Measurements from ENCODE around the gene NCAPD3.
A peak's percentile ranks its signal among the peaks of the same experiment; 100 is the strongest.
"Not testable (repeated sequence)": the region's sequence is repeated elsewhere in the genome, so short reads cannot be mapped to it uniquely, and the experiment has no call there.

The NCAPD3 gene

DNA sequence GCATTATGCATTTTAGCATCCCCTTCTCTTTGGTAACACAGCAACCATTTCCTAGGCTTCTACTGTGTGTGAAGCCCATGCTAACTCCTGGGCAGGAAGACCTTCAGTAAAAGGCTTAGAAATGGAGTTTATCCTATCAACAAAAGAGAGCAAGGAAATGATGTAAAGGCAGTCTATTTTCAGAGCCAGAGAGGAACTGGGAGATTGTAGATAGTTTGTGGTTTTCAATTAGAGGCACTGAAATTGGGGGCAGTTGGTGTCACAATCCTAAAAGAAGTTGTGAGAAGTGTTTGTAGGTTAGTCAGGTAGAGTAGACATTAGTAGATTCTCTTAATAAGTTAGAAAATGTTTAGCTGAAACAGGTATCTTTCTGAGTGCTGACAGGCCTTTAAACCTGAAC is 36.7 kb upstream of the NCAPD3 start:
- DNase-seq (ENCODE audit: low read depth): no peak
- H3K4me3 ChIP-seq (ENCODE audit: low read depth, low read length): no peak overlapping the region
- no peak for TF ChIP-seq CTCF (IDR thresholded peaks at IDR 0.05; ENCODE audit: control insufficient read depth, extremely low read depth, insufficient read depth)

- no peak for TF ChIP-seq CTCF (IDR thresholded peaks at IDR 0.05; ENCODE audit: control insufficient read depth, extremely low read depth, insufficient read depth)
- peak; percentile 77 for DNase-seq (ENCODE audit: low read depth)
- H3K4me3 ChIP-seq (ENCODE audit: low read depth, low read length): no peak overlapping the region
These were observed 34.8 kb upstream of the NCAPD3 start for GRCh38 chr11:134258577-134258976.

GRCh38 chr11:134257101-134257500 is 33.3 kb upstream of the NCAPD3 start:
- H3K4me3 ChIP-seq (ENCODE audit: low read depth, low read length): no peak overlapping the region
- no peak for DNase-seq (ENCODE audit: low read depth)
- TF ChIP-seq CTCF (IDR thresholded peaks at IDR 0.05; ENCODE audit: control insufficient read depth, extremely low read depth, insufficient read depth): no peak

DNA sequence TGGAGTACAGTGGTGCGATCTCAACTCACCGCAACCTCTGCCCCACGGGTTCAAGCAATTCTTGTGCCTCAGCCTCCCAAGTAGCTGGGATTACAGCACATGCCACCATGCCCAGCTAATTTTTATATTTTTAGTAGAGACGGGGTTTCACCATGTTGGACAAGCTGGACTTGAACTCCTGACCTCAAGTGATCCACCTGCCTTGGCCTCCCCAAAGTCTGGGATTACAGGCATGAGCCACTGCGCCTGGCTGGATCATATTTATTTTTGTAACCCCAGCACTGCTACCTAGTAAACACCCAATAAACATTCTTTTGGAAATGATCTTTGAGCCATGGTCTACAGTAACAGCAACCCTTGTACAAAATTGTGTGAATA is 31.4 kb upstream of the NCAPD3 start:
- not testable (repeated sequence) for H3K4me3 ChIP-seq (ENCODE audit: low read depth, low read length); DNase-seq (ENCODE audit: low read depth)

DNA sequence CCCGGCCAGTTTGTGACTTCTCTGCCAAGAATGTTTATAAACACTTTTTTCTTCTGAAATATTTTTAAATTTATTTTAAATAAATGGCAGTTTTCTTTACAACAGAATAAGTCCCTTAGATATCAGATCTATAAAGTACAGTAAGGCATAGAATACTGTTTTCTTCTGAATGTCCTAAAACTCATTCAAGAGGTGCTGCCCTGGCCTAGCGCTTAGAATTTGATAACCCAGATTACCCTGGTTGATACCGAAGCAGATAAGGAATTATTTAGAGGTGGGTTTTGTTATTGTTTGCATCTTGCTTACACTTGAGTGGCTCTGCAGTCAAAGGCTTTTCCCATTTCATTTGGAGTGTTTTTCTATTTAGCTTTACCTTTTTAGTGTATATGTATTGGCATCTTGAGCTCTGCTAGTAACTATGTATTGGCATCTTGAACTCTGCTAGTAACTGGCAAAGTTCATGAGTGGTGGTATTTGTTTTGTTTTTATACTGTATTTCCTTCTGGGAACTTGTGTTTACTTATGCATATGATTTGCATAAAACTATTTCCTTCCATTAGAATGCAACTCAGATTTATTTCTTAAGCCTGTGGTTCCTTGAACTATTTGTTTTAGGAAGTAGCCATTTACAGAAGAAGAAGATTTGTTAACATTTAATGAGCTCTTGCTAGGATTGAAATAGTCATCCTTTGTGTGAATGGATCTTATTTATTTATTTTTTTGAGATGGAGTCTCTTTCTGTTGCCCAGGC is 30.8 kb upstream of the NCAPD3 start:
- DNase-seq (ENCODE audit: low read depth): no peak
- H3K4me3 ChIP-seq (ENCODE audit: low read depth, low read length): peak overlapping the region; percentile 98
- no peak for TF ChIP-seq CTCF (IDR thresholded peaks at IDR 0.05; ENCODE audit: control insufficient read depth, extremely low read depth, insufficient read depth)

DNA sequence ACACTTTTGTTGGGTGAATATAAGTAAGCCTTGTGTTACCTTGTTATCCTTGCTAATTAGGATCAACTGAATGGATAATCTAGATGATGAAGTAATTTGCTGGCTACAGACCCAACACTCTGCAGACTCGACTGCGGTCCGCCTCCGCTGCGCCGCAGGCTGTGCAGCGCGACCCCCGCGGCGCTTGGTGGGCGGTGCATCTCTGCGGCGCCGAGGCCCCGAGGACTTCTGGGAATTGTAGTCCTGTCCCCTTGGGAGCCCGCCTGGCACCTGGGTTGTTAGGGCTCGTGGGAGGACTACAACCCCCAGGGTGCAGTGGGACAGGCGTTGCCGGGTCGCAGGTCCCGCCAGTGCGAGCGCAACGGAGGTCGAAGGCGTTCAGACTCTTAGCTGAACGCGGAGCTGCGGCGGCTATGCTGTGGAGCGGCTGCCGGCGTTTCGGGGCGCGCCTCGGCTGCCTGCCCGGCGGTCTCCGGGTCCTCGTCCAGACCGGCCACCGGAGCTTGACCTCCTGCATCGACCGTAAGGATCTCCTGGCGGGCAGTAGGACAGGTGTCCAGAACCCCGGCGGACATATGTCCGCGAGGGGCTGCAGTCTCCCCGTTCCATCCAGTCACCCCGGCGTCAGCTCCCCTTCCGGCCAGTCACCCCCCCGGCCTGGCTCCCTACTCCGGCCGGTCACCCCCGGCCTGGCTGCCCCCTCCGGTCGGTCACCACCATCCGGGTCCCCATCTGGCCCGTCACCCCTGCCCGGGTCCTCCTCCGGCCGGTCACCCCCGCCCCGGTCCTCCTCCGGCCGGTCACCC is 29.6 kb upstream of the NCAPD3 start, which contains the start of the genes ACAD8 and THYN1:
ACAD8 (plus strand) TSS at position 381 of the 806 bp plus-strand sequence; CDS start at position 414, 33 bp downstream.
THYN1 (minus strand) TSS at position 165 of the 806 bp plus-strand sequence. CDS start 470 bp downstream, outside the sequence.
- DNase-seq (ENCODE audit: low read depth): peak; percentile 88
- TF ChIP-seq CTCF (IDR thresholded peaks at IDR 0.05; ENCODE audit: control insufficient read depth, extremely low read depth, insufficient read depth): no peak
- peak within 1 kb of the TSS; percentile 98 for H3K4me3 ChIP-seq (ENCODE audit: low read depth, low read length)

Measured in LNCaP clone FGC (cell line).